ENCODE results near the gene TMEM11. TPM values are rescaled to one million over a fixed set of nuclear protein-coding genes. Genes with fewer than 3 reads are reported as not detected.

The TMEM11 gene
- total and polyA plus RNA-seq, 2 experiments from 2014 or later = 29.4 to 66.5 TPM

DNA sequence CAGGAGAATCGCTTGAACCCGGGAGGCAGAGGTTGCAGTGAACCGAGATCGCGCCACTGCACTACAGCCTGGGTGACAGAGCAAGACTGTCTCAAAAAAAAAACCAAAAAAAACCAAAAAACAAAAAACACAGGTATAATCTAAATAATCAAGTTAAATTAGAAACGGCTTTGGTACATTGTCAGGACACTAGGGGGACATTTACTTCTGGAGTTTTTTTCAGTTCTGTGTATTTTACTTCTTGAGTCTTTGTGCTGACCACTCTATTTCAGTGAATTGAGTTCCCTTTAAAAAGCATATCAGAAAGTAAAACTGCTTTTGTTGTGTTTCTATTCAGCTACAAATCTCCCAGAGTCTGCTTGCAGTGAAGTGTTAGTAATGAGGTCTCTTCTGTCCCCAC, 50.9 kb downstream of the TMEM11 start:
- H2AFZ ChIP-seq = no peak overlapping the region
- peaks cover 60% of the 10 kb centered on the region for H3K4me1 ChIP-seq (ENCODE audit: insufficient read depth)
- peak overlapping the region; percentile 79 for H3K9ac ChIP-seq
- H3K27me3 ChIP-seq (replicated peaks; ENCODE audit: insufficient read depth) = no peaks in the 10 kb centered on the region
- H3K4me2 ChIP-seq (ENCODE audit: unreplicated experiment) = no peak overlapping the region
- no peaks in the 10 kb centered on the region for H3K9me2 ChIP-seq (ENCODE audit: insufficient read depth)
- DNase-seq = no peak
- no peak overlapping the region for H3K4me3 ChIP-seq
- H3F3A ChIP-seq (ENCODE audit: insufficient read depth) = peaks cover 36% of the 10 kb centered on the region
- no peak for TF ChIP-seq EZH2 (IDR thresholded peaks at IDR 0.05; ENCODE audit: insufficient read depth, poor library complexity, severe bottlenecking)
- TF ChIP-seq EZH2phosphoT487 (IDR thresholded peaks at IDR 0.05; ENCODE audit: insufficient read depth, low read depth) = no peak
- H3K36me3 ChIP-seq (ENCODE audit: low read depth) = no peaks in the 10 kb centered on the region
- 93 to 94% methylated on average over 5 to 6 of the region's 6 CpGs for WGBS, 2 experiments (ENCODE audit: low coverage in 1 of 2, low lambda C conversion rate in 2 of 2, missing lambda C conversion rate in 2 of 2)
- no peaks in the 10 kb centered on the region for H3K9me3 ChIP-seq (ENCODE audit: low read depth)
- in situ Hi-C loops (cut with MboI) = loop anchor here (10.0 kb wide), 1 partner anchor 72 kb away; no protein-coding TSS in a partner anchor
- no peaks in the 10 kb centered on the region for H4K20me1 ChIP-seq (ENCODE audit: insufficient read depth)
- peaks cover 17% of the 10 kb centered on the region; the same call in 1 of the 2 replicates for H3K79me2 ChIP-seq (ENCODE audit: insufficient read depth)
- H3K27ac ChIP-seq = peak overlapping the region; percentile 97

DNA sequence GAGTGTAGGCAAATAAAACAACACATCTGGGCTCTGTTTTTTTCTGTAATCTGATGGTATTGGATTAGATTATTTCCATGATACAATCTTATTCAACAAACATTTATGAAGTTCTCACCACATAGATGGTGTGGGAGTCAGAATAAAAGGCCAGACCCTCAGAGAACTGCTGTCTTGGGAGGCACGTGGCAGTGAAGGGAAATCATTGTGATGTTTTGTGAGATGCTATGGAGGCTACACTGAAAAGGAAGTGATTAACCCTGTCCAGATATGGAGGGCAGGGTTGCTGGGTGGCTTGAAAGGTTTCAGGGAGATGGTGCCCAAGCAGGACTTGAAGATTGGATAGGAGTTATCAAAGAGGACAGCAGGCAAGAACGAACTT, 51.6 kb downstream of the TMEM11 start:
- H3K9me3 ChIP-seq (ENCODE audit: low read depth) = no peaks in the 10 kb centered on the region
- peaks cover 36% of the 10 kb centered on the region for H3F3A ChIP-seq (ENCODE audit: insufficient read depth)
- H3K4me3 ChIP-seq = peak overlapping the region; percentile 36
- peaks cover 14% of the 10 kb centered on the region; the same call in 1 of the 2 replicates for H3K79me2 ChIP-seq (ENCODE audit: insufficient read depth)
- peak overlapping the region; percentile 14; the same call in 1 of the 2 replicates for H2AFZ ChIP-seq
- H3K4me2 ChIP-seq (ENCODE audit: unreplicated experiment) = peak overlapping the region; percentile 76
- H3K27ac ChIP-seq = peak overlapping the region; percentile 97
- no peaks in the 10 kb centered on the region for H3K9me2 ChIP-seq (ENCODE audit: insufficient read depth)
- TF ChIP-seq EZH2 (IDR thresholded peaks at IDR 0.05; ENCODE audit: insufficient read depth, poor library complexity, severe bottlenecking) (no peak), EZH2phosphoT487 (IDR thresholded peaks at IDR 0.05; ENCODE audit: insufficient read depth, low read depth) (no peak)
- peaks cover 53% of the 10 kb centered on the region for H3K4me1 ChIP-seq (ENCODE audit: insufficient read depth)
- peak; percentile 62 for DNase-seq
- WGBS, 2 experiments (ENCODE audit: low coverage in 1 of 2, low lambda C conversion rate in 2 of 2, missing lambda C conversion rate in 2 of 2) = 45 to 49% methylated on average over 2 of the region's 2 CpGs
- no peaks in the 10 kb centered on the region for H3K27me3 ChIP-seq (replicated peaks; ENCODE audit: insufficient read depth)
- no peaks in the 10 kb centered on the region for H4K20me1 ChIP-seq (ENCODE audit: insufficient read depth)
- H3K9ac ChIP-seq = peak overlapping the region; percentile 79
- H3K36me3 ChIP-seq (ENCODE audit: low read depth) = no peaks in the 10 kb centered on the region
- in situ Hi-C loops (cut with MboI) = loop anchor here (10.0 kb wide), 1 partner anchor 72 kb away; no protein-coding TSS in a partner anchor

DNA sequence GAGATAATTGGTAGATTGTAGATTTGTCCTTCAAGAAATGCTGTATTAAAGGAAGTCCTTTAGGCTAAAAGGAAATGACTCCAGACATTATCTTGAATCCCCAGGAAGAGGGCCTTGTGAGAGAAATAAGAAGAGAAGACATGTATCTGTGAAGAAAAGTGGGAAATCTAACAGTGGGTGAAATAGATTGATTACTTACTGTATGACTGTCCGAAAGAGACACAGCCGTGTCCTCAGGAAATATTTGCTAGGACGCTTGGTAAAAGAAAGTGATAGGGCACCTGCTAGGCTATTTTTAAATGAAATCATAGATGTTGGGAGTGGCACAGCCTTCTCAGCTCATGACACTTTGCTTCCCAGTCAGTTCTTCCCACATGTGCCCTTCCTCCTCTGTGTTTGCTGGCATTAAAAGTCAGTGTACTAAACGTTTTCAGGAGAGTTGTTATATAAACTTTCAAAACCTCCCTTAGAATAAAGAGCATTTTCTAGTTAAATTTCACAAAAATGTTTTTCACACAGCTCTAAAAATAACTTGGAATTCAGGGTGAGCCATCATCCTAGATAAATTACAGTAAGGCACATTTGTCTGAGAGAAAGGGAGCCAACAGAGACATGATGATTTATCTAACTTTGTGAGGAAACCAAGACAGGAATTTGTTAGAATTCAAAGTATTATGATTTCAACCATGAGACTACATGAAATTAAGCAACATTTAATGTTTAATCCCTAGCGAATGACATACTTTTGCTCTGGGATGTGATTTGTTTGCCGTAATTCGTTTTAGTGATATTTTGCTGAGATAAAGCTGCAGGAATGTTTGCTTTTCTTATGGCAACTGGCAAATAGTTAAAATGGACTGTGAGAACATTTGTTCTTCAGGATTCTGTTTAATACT, 52.2 kb downstream of the TMEM11 start:
- H3K9me2 ChIP-seq (ENCODE audit: insufficient read depth) = no peaks in the 10 kb centered on the region
- peak overlapping the region; percentile 36 for H3K4me3 ChIP-seq
- H4K20me1 ChIP-seq (ENCODE audit: insufficient read depth) = no peaks in the 10 kb centered on the region
- no peaks in the 10 kb centered on the region for H3K9me3 ChIP-seq (ENCODE audit: low read depth)
- H3K79me2 ChIP-seq (ENCODE audit: insufficient read depth) = peaks cover 14% of the 10 kb centered on the region; the same call in 1 of the 2 replicates
- peak; percentile 82 for DNase-seq
- no peak for TF ChIP-seq EZH2phosphoT487 (IDR thresholded peaks at IDR 0.05; ENCODE audit: insufficient read depth, low read depth)
- no peak for TF ChIP-seq EZH2 (IDR thresholded peaks at IDR 0.05; ENCODE audit: insufficient read depth, poor library complexity, severe bottlenecking)
- no peaks in the 10 kb centered on the region for H3K27me3 ChIP-seq (replicated peaks; ENCODE audit: insufficient read depth)
- H3K4me2 ChIP-seq (ENCODE audit: unreplicated experiment) = peak overlapping the region; percentile 76
- no peaks in the 10 kb centered on the region for H3K36me3 ChIP-seq (ENCODE audit: low read depth)
- peak overlapping the region; percentile 14; the same call in 1 of the 2 replicates for H2AFZ ChIP-seq
- peaks cover 47% of the 10 kb centered on the region for H3K4me1 ChIP-seq (ENCODE audit: insufficient read depth)
- peaks cover 32% of the 10 kb centered on the region for H3F3A ChIP-seq (ENCODE audit: insufficient read depth)
- WGBS, 2 experiments (ENCODE audit: low coverage in 1 of 2, low lambda C conversion rate in 2 of 2, missing lambda C conversion rate in 2 of 2) = 3 to 5% methylated on average over 7 of the region's 7 CpGs
- peak overlapping the region; percentile 97 for H3K27ac ChIP-seq
- in situ Hi-C loops (cut with MboI) = loop anchor here (10.0 kb wide), 1 partner anchor 73 kb away; no protein-coding TSS in a partner anchor
- H3K9ac ChIP-seq = peak overlapping the region; percentile 79

DNA sequence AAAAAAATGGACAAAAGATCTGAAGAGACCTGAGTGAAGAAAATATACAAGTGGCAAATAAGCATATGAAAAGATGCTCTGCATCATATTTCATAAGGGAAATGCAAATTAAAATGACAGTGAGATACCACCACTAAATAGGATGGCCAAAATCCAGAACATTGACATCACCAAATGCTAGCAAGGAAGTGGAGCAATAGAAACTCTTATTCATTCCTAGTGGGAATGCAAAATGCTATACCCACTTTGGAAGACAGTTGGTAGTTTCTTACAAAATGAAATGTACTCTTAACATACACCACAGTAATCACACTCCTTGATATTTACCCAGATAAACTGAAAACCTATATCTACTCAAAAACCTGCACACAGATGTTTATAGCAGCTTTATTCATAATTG, 53.6 kb downstream of the TMEM11 start:
- Histone ChIP-seq H3K9me3 (ENCODE audit: low read depth) (no peaks in the 10 kb centered on the region), H2AFZ (no peak overlapping the region), H3K4me3 (no peak overlapping the region), H3F3A (ENCODE audit: insufficient read depth) (peaks cover 31% of the 10 kb centered on the region), H3K9ac (0 out of 2 replicates have a peak overlapping the region, but pooled peaks have one; percentile 79), H3K79me2 (ENCODE audit: insufficient read depth) (peaks cover 13% of the 10 kb centered on the region; the same call in 1 of the 2 replicates), H3K36me3 (ENCODE audit: low read depth) (no peaks in the 10 kb centered on the region), H3K4me2 (ENCODE audit: unreplicated experiment) (peak overlapping the region; percentile 76), H3K9me2 (ENCODE audit: insufficient read depth) (no peaks in the 10 kb centered on the region), H3K27ac (peak overlapping the region; percentile 97), H3K27me3 (replicated peaks; ENCODE audit: insufficient read depth) (no peaks in the 10 kb centered on the region), H3K4me1 (ENCODE audit: insufficient read depth) (peaks cover 35% of the 10 kb centered on the region), H4K20me1 (ENCODE audit: insufficient read depth) (no peaks in the 10 kb centered on the region)
- DNase-seq = peak; percentile 60
- no peak for TF ChIP-seq EZH2 (IDR thresholded peaks at IDR 0.05; ENCODE audit: insufficient read depth, poor library complexity, severe bottlenecking)
- no peak for TF ChIP-seq EZH2phosphoT487 (IDR thresholded peaks at IDR 0.05; ENCODE audit: insufficient read depth, low read depth)
- in situ Hi-C loops (cut with MboI) = loop anchor here (10.0 kb wide), 1 partner anchor 74 kb away; no protein-coding TSS in a partner anchor

Data from GM23248 (cell line).